ENCODE results near the gene COG8. TPM values are rescaled to one million over a fixed set of nuclear protein-coding genes. Genes with fewer than 3 reads are reported as not detected.

COG8 gene
- total and polyA plus RNA-seq, 4 donors, result 18.3 to 36.3 (median 26.3) TPM

DNA sequence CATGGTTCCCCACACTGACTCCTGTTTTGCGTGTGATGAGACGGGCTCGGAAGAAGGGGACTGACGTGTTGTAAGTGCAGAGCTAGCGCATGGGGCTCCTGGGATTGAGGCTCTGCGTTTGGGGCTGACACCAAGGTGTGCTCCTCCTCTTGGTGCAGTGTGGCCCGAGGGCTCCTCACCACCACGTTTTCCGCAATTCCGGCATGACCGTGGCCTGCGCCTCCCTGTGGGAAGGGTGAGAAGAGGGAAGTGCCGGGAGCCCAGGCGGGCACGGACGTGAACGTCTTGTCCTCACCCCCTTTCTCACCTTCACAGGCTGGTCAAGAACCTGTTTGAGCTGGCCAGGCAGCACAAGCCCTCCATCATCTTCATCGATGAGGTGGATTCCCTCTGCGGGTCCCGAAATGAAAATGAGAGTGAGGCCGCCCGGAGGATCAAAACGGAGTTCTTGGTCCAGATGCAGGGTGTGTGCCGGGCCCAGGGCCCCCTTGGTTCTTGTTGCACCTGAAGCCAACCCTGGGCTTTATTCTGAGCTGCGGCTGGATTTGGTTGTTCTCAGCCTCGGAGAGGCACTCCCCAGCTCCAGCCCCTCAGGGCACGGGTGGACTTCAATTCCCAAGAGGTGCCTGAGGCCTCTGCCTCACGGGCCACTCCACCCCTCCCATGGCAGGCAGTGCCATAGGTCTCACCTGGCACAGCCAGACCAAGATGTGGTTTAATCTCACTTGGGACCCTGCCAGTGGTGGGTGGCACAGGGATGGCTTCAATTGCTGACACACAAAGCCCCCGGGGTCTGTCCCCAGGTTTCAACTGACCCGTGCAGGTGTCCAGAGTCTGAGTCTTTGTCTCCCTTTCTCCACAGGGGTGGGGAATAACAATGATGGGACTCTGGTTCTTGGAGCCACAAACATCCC is 19.3 kb downstream of the COG8 start:
- TF ChIP-seq, protein P1, sequence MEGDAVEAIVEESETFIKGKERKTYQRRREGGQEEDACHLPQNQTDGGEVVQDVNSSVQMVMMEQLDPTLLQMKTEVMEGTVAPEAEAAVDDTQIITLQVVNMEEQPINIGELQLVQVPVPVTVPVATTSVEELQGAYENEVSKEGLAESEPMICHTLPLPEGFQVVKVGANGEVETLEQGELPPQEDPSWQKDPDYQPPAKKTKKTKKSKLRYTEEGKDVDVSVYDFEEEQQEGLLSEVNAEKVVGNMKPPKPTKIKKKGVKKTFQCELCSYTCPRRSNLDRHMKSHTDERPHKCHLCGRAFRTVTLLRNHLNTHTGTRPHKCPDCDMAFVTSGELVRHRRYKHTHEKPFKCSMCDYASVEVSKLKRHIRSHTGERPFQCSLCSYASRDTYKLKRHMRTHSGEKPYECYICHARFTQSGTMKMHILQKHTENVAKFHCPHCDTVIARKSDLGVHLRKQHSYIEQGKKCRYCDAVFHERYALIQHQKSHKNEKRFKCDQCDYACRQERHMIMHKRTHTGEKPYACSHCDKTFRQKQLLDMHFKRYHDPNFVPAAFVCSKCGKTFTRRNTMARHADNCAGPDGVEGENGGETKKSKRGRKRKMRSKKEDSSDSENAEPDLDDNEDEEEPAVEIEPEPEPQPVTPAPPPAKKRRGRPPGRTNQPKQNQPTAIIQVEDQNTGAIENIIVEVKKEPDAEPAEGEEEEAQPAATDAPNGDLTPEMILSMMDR (IDR thresholded peaks at IDR 0.05; ENCODE audit: control extremely low read depth, extremely low read depth), result no peak
- Histone ChIP-seq H3K4me1 (ENCODE audit: control insufficient read depth in 5 of 5, insufficient read depth in 5 of 5, low read length in 5 of 5) (peaks cover 0 to 3% (median 0%) of the 10 kb centered on the region in 5 donors), H3K27ac (ENCODE audit: low read depth in 1 of 2, low read length in 1 of 2) (no peak overlapping the region), H3K36me3 (ENCODE audit: control insufficient read depth in 4 of 4, insufficient read depth in 4 of 4, low read length in 4 of 4) (peaks cover 25 to 81% (median 54%) of the 10 kb centered on the region in 4 donors), H3K9ac (ENCODE audit: insufficient read depth in 1 of 2, low read length in 2 of 2) (no peak overlapping the region), H3K9me3 (ENCODE audit: control insufficient read depth in 4 of 4, insufficient read depth in 3 of 4, low read length in 3 of 4) (no peaks in the 10 kb centered on the region), H3K27me3 (ENCODE audit: control insufficient read depth in 3 of 3, insufficient read depth in 3 of 3, low read length in 2 of 3) (no peaks in the 10 kb centered on the region), H3K4me3 (no peak overlapping the region)
- ATAC-seq (ENCODE audit: insufficient read depth, low FRiP score) (no peak), DNase-seq (no peak)
- 95% methylated on average over 30 of the region's 30 CpGs for WGBS, 2 donors

DNA sequence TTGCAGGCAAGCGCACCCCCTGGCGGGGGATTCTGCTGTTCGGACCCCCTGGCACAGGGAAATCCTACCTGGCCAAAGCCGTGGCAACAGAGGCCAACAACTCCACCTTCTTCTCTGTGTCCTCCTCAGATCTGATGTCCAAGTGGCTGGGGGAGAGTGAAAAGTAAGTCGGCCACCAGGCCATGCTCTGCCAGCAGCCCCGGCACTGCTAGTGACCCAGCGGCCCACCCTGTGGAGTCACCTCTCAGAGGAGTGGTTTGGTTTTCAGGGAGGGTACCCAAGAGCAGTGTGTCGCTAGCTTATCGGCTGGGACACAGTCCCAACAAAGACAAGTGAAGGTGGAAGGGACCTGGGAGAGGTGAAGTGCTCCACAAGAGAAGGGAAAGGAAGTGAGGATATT is 20.0 kb downstream of the COG8 start:
- ATAC-seq (ENCODE audit: insufficient read depth, low FRiP score), result no peak
- peaks cover 0 to 3% (median 0%) of the 10 kb centered on the region in 5 donors for H3K4me1 ChIP-seq (ENCODE audit: control insufficient read depth in 5 of 5, insufficient read depth in 5 of 5, low read length in 5 of 5)
- no peak overlapping the region for H3K4me3 ChIP-seq
- H3K27me3 ChIP-seq (ENCODE audit: control insufficient read depth in 3 of 3, insufficient read depth in 3 of 3, low read length in 2 of 3), result no peaks in the 10 kb centered on the region
- TF ChIP-seq, protein P1 (IDR thresholded peaks at IDR 0.05; ENCODE audit: control extremely low read depth, extremely low read depth), result no peak
- peaks cover 25 to 83% (median 50%) of the 10 kb centered on the region in 4 donors for H3K36me3 ChIP-seq (ENCODE audit: control insufficient read depth in 4 of 4, insufficient read depth in 4 of 4, low read length in 4 of 4)
- H3K27ac ChIP-seq (ENCODE audit: low read depth in 1 of 2, low read length in 1 of 2), result no peak overlapping the region
- no peak overlapping the region for H3K9ac ChIP-seq (ENCODE audit: insufficient read depth in 1 of 2, low read length in 2 of 2)
- 96 to 98% methylated on average over 9 of the region's 9 CpGs for WGBS, 2 donors
- DNase-seq, result no peak
- H3K9me3 ChIP-seq (ENCODE audit: control insufficient read depth in 4 of 4, insufficient read depth in 3 of 4, low read length in 3 of 4), result no peaks in the 10 kb centered on the region

DNA sequence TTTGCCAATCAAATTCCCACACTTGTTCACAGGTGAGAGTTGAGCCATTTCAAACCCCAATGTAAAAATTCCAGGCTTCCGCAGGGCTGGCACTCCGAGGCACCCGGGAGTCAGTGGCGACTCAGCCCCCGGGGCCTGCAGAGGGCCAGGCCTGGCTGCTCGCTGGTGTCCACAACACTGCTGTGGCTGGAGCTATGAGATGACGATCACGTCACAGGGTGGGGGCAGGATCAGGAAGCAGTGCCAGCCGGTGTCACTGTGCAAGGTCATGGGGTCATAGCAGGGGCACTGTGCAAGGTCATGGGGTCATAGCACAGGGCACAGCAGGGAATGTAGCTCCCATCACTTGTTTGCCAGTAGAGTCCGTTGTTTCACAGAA is 20.5 kb downstream of the COG8 start:
- Histone ChIP-seq H3K9ac (ENCODE audit: insufficient read depth in 1 of 2, low read length in 2 of 2) (no peak overlapping the region), H3K27me3 (ENCODE audit: control insufficient read depth in 3 of 3, insufficient read depth in 3 of 3, low read length in 2 of 3) (no peaks in the 10 kb centered on the region), H3K4me3 (no peak overlapping the region), H3K4me1 (ENCODE audit: control insufficient read depth in 5 of 5, insufficient read depth in 5 of 5, low read length in 5 of 5) (no peaks in the 10 kb centered on the region), H3K9me3 (ENCODE audit: control insufficient read depth in 4 of 4, insufficient read depth in 3 of 4, low read length in 3 of 4) (no peaks in the 10 kb centered on the region), H3K27ac (ENCODE audit: low read depth in 1 of 2, low read length in 1 of 2) (no peak overlapping the region), H3K36me3 (ENCODE audit: control insufficient read depth in 4 of 4, insufficient read depth in 4 of 4, low read length in 4 of 4) (peaks cover 23 to 80% (median 51%) of the 10 kb centered on the region in 4 donors)
- TF ChIP-seq, protein P1 (IDR thresholded peaks at IDR 0.05; ENCODE audit: control extremely low read depth, extremely low read depth), result no peak
- 88 to 91% methylated on average over 10 of the region's 10 CpGs for WGBS, 2 donors
- ATAC-seq (ENCODE audit: insufficient read depth, low FRiP score), result no peak
- DNase-seq, result no peak

All from lung (tissue), 12 donors.